GM18868 (cell line): ENCODE data around the gene CDK6.

Source experiments
- ATAC-seq: cut with Tn5 transposase; IDR thresholded peaks from one replicate; pipeline ENCODE4 v1.9.1; 2021; ENCODE audit warnings: mild to moderate bottlenecking, moderate library complexity; ENCODE audit not compliant: unreplicated experiment

CDK6 gene

GRCh38 chr7:92847305-92847704 is 10.9 kb upstream of the CDK6 start:
- ATAC-seq = no peak

DNA sequence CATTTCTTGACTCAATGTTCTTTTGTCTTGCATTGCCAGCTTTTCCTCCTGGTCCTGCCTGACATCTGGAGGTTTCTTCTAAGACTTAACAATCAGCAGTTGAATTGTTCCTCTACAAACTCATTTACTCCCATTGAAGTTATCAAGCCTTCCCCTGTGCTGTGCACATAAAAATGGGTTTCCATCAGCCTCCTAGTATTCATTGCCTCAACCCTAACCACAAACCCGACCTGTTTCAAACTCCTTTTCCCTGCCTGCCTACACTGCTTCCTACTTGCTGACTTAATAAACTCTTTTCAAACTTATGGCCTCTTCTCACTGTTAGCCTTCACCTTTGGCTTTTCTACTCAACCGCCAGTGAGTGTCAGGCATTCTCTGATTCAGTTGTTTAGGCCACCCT is 9.4 kb upstream of the CDK6 start:
- no peak for ATAC-seq

GRCh38 chr7:92843781-92844180 is 7.4 kb upstream of the CDK6 start:
- no peak for ATAC-seq

GRCh38 chr7:92843034-92843760 is 6.8 kb upstream of the CDK6 start:
- no peak for ATAC-seq

GRCh38 chr7:92841192-92841591 is 4.8 kb upstream of the CDK6 start:
- no peak for ATAC-seq

GRCh38 chr7:92840316-92840715 is 3.9 kb upstream of the CDK6 start:
- no peak for ATAC-seq

DNA sequence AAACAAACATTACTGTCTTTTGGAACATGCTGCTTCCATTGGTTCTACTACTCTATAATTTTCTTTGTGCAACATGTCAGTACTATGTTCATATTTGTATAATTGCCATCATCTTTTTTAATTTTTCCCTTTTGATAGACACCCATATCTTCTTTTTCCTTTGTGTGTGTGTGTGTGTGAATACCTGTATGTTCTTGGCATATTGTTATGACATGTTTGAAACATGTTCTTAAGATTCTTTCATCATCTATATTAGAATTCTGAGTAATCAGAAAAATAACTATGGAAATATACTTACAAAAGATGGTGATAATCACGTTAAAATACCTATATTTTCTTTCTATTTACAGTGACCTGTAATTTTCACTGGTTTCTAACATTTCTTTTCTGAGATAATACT is 3.5 kb upstream of the CDK6 start:
- no peak for ATAC-seq

DNA sequence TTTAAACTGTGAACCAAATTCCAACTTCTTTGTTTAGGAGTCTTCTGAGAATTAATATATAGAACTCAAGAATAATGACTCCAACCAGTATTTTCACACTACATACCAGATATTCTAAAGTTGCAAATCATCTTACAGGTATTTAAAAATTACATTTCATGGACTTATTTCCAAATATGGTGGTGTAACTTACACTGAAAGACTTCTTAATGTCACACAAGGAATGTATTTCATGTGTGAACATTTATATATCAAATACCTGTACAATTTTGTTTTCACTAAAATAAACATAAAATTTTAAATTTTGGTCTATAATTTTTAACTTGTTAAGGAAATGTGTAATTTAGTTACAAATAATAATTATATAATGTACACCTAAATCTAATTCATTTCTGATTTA is 2.6 kb upstream of the CDK6 start:
- ATAC-seq = no peak

GRCh38 chr7:92837000-92837749 is 802 bp upstream of the CDK6 start:
- no peak for ATAC-seq

GRCh38 chr7:92835851-92836488 is 403 bp downstream of the CDK6 start:
- peak; percentile 12 for ATAC-seq

DNA sequence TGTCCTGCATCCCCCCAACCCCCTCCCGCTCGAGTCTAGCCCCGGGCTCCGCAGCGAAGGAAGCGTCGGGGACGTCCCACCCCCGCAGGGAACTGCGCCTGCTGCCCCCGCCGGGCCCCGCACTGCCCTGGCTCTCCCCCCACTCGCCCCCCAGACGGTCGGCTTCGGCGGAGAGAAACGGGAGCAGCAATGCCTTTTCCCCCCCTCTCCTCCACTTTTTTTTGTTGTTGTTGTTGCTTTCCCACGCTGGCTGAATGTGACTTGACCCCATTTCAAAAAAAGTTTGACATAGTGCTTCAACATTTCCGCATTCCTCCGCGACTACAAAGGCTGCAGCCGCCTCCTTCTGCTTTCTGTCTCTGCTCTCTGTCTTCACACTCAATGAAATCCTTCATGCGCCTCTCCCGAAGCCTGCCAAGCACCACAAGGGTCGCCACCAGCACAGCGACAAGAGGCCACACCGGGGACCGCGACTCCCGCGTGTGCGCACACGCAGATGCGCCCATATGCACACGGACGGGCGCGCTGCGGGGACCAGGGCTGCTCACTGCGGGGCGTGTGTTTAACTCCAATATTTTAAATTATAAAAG is 1.0 kb downstream of the CDK6 start:
- no peak for ATAC-seq

DNA sequence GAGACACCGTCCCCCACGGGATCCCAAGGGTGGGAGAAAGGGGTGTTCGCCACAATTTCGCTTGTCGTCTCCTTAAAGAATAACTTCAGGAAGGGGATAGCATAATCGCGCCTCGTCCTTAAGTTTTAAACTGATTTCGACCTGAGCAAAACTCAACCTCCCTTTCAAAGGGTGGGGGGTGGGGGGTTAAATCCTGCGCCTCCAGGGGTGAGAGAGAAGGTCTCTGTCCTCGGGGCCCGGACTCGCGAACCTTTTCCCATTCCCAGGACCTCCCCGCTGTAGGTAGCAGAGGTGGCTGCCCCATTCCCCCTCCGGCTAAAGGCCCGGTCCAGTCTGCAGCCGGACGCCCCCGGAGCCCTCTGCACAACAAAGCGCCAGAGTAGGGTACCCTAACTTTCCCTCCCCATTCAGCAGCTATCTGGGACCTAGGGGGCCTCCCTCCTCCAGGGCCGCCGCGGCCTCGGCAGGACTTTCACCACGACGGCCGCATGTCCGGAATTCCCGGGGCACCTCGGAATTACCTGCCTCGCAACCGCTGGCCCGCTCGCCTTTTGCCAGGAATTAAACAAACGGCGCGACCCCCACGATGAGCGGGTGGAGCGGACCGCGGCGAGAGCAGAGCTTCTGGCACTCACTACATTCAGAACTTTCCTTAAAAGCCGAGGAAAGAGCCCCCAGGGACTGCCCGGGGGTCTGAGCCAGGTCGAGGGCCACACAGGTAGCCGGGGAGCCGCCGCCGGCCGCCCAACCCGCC is 1.7 kb downstream of the CDK6 start:
- no peak for ATAC-seq

- ATAC-seq = peak; percentile 41
Measured at GRCh38 chr7:92833766-92834506, 2.4 kb downstream of the CDK6 start.

- peak; percentile 54 for ATAC-seq
Measured at GRCh38 chr7:92833024-92833765, 3.2 kb downstream of the CDK6 start.

- peak; percentile 0 for ATAC-seq
Measured at GRCh38 chr7:92832534-92833023, 3.8 kb downstream of the CDK6 start.

DNA sequence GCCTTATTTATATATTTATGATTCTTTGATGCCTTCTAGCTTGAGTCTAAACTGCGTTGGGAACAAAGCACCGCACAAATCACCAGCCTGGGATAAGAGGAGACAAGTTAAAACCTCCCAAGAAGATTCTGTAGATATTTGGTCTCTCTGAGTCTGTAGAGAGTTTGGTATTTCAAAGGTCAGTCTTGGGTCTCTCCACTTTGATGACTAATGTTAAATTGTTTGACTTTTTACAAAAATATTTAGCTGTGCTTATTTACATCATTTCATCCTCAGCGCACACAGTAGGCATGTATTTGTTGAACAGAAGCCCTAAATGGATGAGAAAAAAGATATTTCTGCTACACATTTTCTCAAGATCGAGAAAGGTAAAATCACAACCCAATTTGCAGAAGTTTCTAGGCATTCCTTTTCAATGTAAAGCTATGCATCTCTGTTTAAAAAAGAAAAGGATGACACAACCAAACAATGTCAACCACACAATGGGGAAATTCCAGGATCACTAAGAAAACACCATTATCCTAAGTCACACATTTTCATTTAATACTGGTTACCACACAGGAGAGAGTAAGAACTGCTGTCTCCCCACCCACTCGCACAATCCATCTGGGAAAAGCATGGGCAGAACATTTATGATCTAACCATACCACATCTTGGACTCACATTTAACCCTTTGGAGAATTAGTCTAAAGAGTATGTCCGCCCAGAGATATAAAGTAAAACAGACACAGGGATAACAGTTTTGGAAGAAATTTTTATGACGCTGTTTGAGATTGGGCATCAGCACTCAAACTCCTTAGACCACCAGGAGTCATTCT is 4.4 kb downstream of the CDK6 start:
- ATAC-seq = no peak

DNA sequence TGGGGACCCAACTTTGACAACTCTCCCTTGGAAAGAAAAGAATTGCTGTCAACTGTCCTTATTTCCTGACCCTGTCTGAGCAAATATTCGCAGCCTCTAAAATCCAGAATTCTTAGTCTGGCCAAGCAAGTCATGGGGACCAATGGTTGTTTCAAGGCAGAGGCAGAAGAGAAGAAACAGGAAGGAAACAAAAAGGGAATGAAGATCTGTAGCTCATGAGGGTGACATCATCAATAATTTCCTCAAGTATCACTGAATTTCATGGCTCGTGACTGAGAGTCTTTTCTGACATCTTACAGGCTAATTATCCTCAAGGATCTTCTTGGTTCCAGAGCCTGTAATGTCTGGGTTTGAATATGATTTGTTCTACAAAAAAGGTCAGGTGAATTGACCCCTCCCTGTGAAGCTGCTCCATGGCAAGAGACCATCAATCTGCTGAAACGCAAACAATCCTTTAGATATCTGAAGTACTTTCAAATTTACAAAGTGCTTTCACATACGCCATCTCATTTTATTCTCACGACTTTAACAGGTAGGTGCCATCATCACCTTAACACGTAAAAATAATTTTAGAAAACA is 5.8 kb downstream of the CDK6 start:
- ATAC-seq = no peak

- no peak for ATAC-seq
Measured at GRCh38 chr7:92830027-92830426, 6.3 kb downstream of the CDK6 start.
